ENCODE measurements around the gene SLC25A21.
A peak's percentile ranks its signal among the peaks of the same experiment; 100 is the strongest.

SLC25A21 gene

DNA sequence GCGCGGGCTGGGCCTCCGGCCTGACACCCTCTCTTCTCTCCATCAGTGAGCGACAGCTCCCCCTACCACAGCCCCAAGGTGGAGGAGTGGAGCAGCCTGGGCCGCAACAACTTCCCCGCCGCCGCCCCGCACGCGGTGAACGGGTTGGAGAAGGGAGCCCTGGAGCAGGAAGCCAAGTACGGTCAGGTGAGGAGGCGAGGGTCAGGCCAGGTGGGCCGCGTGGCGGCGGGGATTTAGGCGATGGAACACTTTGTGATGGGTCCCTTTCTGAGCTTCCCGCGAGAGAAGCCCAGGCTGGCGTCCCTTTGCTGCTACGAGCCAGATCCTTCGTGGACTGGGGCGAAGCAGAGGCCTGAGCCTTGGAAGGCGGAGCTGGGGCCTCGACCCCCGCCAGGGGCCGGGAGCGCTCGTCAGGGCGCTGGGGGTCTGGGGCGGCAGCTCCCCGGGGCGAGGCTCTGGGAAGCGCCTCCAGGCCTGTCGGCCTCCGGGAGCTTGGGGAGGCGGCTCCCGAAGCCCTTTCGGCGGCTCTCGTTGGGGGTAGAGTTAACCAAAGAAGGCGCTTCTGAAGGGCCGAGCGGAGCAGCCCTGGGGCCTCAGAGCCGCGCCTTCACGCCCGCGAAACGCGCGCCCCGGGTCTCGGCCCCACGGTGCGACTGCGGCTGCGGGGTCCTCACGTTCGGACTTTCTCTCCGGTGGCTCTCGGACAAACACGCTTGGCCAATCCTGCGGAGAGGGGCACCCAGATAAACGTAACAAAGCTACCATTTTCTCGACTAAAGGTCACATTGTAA is 505.8 kb downstream of the SLC25A21 start:
- no peak overlapping the region for H3K4me3 ChIP-seq (ENCODE audit: low read length)
- no peak for DNase-seq (ENCODE audit: low read depth, low spot score)

GRCh38 chr14:36665887-36666415 is 506.5 kb downstream of the SLC25A21 start:
- DNase-seq (ENCODE audit: low read depth, low spot score) = no peak
- H3K4me3 ChIP-seq (ENCODE audit: low read length) = no peak overlapping the region

DNA sequence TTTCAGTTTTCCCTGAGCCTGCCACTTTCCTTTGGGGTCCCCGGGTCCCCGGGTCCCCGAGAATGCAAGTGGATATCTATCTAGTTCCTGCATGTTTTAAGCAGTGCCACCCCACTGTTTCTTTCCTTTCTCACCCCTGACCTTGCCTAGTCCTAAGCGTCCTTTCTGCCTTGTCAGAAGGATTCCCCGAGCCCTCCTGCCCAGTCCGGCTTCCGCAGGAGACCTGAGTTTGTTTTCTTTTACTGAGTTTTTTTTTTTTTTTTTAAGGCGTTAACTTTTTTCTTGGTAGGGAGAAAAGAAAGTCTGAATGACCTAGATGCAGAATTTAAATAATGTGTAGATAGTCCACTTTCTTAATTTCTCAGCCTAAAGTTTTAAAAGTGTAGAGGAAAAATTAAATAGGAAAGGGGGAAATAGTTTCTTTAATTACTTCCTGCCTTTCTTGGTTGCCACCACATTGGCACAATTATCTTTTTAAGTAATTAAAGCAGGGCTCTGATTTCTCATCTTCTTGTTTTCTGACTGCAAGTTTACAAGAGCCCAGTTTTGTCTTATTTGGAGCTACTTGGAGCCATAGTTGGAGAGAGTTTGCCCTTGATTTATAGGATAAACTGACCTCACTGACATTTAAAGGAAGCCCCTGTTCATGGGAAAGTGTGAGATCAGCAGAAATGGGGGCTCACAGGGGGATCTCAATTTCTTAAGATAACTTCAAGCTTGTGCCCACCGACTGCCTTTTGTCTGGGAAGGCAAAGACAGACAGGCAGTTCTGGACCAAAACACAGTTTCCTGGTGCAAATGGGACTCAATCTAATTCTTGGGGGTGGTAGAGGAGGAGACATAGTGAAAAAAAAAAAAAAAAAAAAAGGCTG is 507.8 kb downstream of the SLC25A21 start:
- no peak for DNase-seq (ENCODE audit: low read depth, low spot score)
- no peak overlapping the region for H3K4me3 ChIP-seq (ENCODE audit: low read length)

DNA sequence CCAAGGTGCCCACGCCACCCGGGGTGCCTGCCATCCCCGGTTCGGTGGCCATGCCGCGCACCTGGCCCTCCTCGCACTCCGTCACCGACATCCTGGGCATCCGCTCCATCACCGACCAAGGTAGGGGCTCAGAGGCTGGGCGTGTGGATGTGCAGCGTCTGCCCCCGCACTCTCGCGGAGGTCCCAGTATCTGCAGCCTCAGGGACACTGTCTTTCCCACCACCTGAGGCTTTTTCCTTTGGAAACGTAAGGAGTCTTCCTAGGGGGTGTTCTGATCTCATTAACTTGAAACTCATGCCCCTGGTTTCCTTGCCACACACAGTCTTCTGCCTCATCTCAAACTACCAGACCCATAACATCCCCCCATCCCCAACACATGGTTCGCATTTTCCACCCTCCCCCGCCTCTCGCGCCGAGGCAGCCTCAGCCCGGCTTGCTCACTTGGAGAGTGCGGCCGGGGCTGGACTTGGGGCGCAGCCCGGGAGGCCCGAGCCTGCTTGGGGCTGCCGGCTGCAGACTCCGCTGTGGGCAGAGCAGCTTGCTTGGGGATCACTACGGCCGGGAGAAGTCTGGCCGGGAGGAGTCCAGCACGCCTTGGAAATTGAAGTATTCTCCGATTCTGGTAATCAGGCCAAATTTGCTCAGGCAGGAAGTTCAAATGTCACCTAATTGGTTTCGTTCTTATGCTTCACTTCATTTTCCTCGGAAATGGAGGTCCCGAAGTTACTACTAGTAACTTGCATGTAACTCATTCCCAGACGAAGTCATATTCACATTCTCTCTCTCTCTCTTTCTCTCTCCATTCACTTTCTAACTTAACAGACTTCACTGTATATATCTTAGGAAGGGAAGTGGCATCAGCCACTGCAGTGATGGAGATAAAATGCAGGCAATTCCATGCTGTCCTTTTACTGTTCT is 508.7 kb downstream of the SLC25A21 start:
- no peak overlapping the region for H3K4me3 ChIP-seq (ENCODE audit: low read length)
- no peak for DNase-seq (ENCODE audit: low read depth, low spot score)

DNA sequence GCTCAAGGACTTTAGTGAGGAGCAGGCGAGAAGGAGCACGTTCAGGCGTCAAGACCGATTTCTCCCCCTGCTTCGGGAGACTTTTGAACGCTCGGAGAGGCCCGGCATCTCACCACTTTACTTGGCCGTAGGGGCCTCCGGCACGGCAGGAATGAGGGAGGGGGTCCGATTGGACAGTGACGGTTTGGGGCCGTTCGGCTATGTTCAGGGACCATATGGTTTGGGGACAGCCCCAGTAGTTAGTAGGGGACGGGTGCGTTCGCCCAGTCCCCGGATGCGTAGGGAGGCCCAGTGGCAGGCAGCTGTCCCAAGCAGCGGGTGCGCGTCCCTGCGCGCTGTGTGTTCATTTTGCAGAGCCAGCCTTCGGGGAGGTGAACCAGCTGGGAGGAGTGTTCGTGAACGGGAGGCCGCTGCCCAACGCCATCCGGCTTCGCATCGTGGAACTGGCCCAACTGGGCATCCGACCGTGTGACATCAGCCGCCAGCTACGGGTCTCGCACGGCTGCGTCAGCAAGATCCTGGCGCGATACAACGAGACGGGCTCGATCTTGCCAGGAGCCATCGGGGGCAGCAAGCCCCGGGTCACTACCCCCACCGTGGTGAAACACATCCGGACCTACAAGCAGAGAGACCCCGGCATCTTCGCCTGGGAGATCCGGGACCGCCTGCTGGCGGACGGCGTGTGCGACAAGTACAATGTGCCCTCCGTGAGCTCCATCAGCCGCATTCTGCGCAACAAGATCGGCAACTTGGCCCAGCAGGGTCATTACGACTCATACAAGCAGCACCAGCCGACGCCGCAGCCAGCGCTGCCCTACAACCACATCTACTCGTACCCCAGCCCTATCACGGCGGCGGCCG is 509.6 kb downstream of the SLC25A21 start:
- peak overlapping the region; percentile 76 for H3K4me3 ChIP-seq (ENCODE audit: low read length)
- no peak for DNase-seq (ENCODE audit: low read depth, low spot score)

- DNase-seq (ENCODE audit: low read depth, low spot score) = no peak
- peak overlapping the region; percentile 76 for H3K4me3 ChIP-seq (ENCODE audit: low read length)
These were observed 510.2 kb downstream of the SLC25A21 start for GRCh38 chr14:36662258-36662542.

GRCh38 chr14:36661506-36662257 is 510.7 kb downstream of the SLC25A21 start, which contains the start of gene PAX9:
PAX9 (plus strand) TSS chr14:36661860; CDS start chr14:36662090, 230 bp downstream.
- peak within 1 kb of the TSS; percentile 76 for H3K4me3 ChIP-seq (ENCODE audit: low read length)
- DNase-seq (ENCODE audit: low read depth, low spot score) = peak; percentile 95

GRCh38 chr14:36660736-36661505 is 511.5 kb downstream of the SLC25A21 start:
- no peak for DNase-seq (ENCODE audit: low read depth, low spot score)
- H3K4me3 ChIP-seq (ENCODE audit: low read length) = peak overlapping the region; percentile 76

DNA sequence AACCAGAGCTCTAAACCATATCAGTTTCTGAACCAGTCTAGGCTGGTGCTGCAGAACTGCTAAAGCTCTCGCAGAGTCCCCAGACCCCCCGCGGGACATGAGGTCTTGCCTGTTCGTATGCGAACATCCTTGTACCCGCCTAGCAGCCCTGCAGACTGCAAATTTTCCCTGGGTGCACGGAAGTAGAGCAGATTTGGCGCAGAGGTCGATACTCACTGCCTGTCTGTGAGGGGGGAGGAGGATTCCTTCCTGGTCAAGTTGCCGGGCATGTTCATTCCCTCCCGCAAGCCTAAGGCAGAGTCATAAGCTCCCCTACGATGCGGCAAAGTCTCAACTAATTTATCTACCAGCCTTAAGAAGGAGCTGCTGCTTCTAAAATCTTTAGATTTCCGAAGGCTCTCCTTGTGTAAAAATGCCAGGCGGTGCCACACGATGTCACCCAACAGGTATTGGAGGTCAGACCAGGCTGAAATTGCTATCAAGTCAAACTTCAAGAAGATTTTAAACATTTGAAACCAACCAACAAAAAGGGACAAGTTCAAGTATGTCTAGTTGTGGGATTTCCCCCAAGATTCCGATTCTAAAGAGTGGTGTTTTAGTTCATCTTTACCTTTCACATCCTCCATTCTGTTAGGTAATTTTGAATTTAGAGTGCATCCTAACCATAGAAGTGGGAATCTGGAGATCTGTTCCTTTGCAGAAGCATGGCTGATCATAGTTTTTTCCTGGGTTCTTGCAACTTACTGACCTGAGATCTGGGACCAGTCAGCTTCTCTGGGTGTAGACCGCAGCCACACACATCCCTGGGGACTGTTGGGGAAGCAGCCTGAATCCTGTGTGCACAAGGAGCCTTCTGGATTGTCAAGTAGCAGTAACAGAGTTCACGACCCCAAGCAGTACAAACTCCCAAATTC is 512.3 kb downstream of the SLC25A21 start:
- no peak overlapping the region for H3K4me3 ChIP-seq (ENCODE audit: low read length)
- DNase-seq (ENCODE audit: low read depth, low spot score) = no peak

GRCh38 chr14:36659010-36659821 is 513.2 kb downstream of the SLC25A21 start:
- DNase-seq (ENCODE audit: low read depth, low spot score) = no peak
- H3K4me3 ChIP-seq (ENCODE audit: low read length) = no peak overlapping the region

DNA sequence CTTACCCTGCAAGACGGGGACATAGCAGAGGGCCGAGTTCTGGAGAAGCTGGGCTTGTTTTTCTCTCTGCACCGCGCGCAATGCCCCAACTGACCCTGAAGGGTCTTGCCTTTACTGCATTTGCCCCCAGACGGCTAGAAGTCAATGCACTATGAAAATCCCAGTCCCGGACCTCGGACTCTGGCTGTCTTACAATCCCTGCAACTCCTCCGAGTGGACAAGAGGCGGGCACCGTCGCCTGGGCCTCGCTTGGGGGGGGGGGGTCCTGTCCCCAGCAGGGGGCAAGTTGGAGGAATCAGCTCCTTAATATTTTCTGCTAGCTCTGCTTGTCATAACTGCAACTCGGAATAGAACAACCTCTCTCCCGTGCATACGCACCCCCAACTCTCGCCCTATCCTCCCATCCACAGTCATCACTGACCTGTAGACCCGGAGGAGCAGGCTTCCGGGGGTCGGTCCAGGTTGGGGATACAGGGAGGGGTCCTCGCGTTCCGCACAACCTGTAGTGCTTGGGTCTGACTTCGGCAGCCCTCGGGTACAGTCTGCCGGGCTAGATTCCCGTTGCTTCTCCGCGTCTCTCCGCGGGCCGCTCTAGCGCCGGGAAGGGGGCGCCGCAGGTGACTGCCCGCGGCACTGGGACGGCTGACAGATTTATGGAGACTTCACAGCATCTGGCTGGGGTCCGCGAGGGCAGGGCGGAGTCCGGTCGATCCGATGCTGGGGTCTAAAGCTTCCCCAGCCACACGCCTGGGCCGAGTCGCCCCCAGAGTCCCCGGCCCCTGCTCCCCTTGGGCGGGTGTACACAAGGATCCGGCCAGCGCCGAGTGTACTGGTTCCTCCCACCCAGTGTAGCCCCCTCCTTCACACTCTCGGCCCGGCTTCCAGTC is 514.0 kb downstream of the SLC25A21 start:
- DNase-seq (ENCODE audit: low read depth, low spot score) = no peak
- no peak overlapping the region for H3K4me3 ChIP-seq (ENCODE audit: low read length)

GRCh38 chr14:36657399-36658122 is 514.8 kb downstream of the SLC25A21 start:
- H3K4me3 ChIP-seq (ENCODE audit: low read length) = peak overlapping the region; percentile 13; the same call in 1 of the 2 replicates
- DNase-seq (ENCODE audit: low read depth, low spot score) = no peak

- H3K4me3 ChIP-seq (ENCODE audit: low read length) = peak overlapping the region; percentile 13; the same call in 1 of the 2 replicates
- DNase-seq (ENCODE audit: low read depth, low spot score) = no peak
These were observed 515.6 kb downstream of the SLC25A21 start for GRCh38 chr14:36656687-36657398.

All from Jurkat, Clone E6-1 (cell line).